Hippocampal formation (tissue), 2 donors: Measurements from ENCODE around the gene ATAD1.
"Not testable (repeated sequence)": the region's sequence is repeated elsewhere in the genome, so short reads cannot be mapped to it uniquely, and the experiment has no call there.

Experiments
- DNase-seq, 2 donors: peaks; one replicate each; lab custom pipeline; 2025; lab: John Stamatoyannopoulos, UW

The ATAD1 gene, protein sequence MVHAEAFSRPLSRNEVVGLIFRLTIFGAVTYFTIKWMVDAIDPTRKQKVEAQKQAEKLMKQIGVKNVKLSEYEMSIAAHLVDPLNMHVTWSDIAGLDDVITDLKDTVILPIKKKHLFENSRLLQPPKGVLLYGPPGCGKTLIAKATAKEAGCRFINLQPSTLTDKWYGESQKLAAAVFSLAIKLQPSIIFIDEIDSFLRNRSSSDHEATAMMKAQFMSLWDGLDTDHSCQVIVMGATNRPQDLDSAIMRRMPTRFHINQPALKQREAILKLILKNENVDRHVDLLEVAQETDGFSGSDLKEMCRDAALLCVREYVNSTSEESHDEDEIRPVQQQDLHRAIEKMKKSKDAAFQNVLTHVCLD

DNA sequence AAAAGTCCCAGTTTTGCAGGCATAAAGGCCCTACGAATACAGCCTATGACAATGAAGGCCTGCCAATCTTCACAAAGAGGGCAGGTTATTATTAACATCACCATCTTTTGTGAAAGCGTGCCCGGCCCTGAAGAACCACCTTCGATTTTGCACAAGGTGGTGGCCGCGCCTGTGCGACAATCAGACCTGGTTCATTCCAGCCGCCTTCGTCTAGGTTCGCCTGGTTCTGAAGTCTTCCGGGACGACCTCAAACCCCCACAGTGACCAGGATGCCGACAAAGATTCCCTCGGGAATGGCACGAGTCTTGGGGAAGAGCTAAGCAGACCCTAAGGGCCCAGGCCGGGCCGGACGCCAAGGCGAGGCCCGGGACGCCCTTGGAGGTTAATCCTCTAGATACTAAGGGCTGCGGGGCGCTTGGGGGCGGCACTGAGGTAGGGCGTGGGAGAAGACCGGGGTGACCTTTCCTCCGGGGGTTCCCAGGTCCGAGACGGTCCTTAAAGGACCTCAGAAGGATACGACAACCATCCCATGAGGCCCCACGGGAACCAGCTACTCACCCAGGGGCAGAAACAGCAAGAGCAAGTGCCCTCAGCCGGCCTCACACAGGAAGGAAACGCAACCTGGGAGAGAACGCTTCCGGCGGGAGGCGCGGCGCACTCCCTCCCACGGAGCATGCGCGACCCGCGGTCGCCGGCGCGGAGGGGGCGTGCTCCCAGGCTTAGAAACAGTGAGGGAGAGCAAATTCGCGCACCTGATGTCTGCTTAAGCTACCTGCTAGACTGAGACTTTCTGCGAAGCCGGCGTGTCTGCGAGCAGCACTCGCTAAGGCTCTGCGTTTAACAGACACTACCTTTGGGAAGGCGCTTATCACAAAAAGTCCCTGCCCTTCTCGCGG, at the start of gene ATAD1:
Gene ATAD1 (minus strand): TSS at position 618 of the 896 bp plus-strand sequence. CDS start 3,627 bp downstream, outside the sequence.
- peak; percentile 72 to 83 for DNase-seq

DNA sequence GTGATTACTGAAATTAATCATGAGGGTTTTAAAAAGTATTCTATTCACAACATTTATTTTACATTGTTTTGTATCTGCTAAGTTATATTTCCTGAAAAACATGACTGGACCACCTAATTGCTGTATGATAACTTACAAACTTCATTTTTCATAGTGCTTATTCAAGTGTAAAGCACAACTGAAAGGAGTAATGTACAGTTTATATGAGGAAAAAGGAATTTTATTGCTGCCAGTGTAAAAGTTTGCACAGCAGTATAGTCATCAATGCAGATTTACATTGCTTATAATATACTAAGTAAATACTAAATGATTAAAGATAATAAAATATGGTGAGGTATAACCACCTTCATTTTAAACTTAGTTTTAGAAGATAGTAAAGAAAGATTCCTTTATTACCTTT, 49.4 kb upstream of the ATAD1 start:
- no peak for DNase-seq

DNA sequence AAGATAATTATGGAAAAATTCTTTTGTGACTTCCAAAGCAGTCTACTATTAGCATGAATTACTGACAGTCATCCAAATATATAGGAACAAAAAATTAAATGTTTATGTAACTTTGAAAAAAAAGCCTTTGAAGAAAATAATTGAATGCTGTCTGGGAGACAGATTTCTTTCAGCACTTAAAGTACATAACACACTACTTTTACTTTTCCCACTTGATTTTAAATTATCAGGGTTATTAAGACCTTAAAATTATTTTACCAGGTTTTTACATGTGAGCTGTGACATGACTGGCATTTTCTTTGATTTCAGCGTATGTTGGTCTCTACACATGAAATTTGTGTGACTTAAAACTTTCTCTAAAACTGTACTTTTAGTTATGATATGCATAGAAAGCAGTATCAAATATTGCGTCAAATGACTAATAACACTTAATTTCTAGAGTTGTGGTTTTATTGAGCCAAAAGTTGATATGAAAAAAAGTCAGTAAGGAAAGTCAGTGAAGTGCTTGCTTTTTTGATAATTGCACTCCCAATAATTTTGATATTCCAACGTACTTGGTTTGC, 48.5 kb upstream of the ATAD1 start:
- DNase-seq: no peak

DNA sequence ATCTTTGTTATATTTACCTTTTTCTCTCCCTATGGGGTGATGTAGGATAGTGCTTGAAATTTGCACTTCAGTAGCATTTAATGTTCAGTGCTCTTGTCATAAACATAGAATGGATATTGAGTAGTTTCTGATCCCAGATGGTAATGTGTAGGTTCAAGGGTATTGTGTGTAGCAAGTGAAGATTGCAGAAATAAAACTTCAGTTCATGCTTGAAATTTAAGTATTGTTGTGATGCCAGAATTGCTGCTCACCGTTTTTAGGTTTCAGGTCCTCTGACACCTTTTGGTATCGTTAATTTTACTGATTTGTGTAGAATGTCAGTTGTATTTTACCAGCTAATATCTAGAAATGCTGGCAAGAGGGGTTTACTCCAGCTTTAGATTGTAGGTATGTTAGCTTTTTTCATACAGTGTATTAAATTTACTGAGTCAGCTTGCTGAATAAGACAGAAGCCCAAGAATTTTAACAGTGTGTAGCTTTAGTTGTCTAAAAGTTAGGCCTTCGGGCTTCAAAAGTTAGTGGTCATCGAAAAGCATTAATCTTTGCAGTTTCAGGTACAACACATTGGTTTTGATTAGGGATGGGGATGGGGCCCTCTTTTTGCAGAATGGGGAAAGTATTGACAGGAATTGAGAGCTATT, 47.3 kb upstream of the ATAD1 start:
- no peak for DNase-seq

DNA sequence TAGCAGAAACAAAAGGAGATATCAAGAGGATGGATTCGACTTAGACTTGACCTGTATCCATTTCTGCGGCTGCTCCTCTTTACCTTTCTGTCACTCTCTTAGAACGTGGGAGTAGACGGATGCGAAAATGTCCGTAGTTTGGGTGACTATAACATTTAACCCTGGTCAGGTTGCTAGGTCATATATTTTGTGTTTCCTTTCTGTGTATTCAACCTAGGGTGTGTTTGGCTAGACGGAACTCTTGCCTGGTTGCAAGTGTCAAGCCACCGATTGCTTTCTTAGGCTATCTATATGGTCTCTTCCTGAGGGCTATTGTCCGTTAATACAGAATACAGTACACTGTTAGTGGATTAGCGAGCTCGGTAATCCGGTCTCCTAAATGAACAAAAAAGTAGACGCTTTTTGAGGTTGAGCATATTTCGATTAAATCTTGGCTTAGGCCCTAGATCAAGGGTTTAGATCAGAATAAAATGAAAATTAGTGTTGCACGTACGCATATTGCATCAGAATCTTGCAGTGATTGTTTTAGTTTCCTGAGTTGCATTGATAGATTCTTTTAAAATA, 46.6 kb upstream of the ATAD1 start:
- no peak for DNase-seq

DNA sequence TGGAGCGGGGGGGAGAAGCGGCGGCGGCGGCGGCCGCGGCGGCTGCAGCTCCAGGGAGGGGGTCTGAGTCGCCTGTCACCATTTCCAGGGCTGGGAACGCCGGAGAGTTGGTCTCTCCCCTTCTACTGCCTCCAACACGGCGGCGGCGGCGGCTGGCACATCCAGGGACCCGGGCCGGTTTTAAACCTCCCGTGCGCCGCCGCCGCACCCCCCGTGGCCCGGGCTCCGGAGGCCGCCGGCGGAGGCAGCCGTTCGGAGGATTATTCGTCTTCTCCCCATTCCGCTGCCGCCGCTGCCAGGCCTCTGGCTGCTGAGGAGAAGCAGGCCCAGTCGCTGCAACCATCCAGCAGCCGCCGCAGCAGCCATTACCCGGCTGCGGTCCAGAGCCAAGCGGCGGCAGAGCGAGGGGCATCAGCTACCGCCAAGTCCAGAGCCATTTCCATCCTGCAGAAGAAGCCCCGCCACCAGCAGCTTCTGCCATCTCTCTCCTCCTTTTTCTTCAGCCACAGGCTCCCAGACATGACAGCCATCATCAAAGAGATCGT, 46.0 kb upstream of the ATAD1 start:
- peak in 1 of 2 donors; percentile 21 for DNase-seq

DNA sequence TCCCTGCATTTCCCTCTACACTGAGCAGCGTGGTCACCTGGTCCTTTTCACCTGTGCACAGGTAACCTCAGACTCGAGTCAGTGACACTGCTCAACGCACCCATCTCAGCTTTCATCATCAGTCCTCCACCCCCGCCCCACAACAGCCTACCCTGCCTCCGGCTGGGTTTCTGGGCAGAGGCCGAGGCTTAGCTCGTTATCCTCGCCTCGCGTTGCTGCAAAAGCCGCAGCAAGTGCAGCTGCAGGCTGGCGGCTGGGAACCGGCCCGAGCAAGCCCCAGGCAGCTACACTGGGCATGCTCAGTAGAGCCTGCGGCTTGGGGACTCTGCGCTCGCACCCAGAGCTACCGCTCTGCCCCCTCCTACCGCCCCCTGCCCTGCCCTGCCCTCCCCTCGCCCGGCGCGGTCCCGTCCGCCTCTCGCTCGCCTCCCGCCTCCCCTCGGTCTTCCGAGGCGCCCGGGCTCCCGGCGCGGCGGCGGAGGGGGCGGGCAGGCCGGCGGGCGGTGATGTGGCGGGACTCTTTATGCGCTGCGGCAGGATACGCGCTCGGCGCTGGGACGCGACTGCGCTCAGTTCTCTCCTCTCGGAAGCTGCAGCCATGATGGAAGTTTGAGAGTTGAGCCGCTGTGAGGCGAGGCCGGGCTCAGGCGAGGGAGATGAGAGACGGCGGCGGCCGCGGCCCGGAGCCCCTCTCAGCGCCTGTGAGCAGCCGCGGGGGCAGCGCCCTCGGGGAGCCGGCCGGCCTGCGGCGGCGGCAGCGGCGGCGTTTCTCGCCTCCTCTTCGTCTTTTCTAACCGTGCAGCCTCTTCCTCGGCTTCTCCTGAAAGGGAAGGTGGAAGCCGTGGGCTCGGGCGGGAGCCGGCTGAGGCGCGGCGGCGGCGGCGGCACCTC, 45.3 kb upstream of the ATAD1 start, which contains the start of the genes KLLN and PTEN:
Gene KLLN (minus strand): TSS at position 481 of the 891 bp plus-strand sequence. CDS start 1,046 bp downstream, outside the sequence.
Gene PTEN (plus strand): TSS at position 573 of the 891 bp plus-strand sequence. CDS start 845 bp downstream, outside the sequence.
- peak; percentile 89 to 91 for DNase-seq

DNA sequence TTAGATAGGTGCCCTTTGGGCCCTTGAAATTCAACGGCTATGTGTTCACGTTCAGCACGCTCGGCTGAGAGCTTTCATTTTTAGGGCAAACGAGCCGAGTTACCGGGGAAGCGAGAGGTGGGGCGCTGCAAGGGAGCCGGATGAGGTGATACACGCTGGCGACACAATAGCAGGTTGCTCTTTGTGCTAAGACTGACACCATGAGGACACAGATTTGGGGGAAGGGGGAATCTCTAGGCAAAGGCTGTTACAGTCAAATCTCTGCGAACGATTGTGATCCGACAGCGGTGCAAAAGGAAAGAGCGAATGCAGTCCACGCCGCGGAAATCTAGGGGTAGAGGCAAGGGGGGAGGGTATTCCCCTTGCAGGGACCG, 44.6 kb upstream of the ATAD1 start:
- DNase-seq: peak in 1 of 2 donors; percentile 61

DNA sequence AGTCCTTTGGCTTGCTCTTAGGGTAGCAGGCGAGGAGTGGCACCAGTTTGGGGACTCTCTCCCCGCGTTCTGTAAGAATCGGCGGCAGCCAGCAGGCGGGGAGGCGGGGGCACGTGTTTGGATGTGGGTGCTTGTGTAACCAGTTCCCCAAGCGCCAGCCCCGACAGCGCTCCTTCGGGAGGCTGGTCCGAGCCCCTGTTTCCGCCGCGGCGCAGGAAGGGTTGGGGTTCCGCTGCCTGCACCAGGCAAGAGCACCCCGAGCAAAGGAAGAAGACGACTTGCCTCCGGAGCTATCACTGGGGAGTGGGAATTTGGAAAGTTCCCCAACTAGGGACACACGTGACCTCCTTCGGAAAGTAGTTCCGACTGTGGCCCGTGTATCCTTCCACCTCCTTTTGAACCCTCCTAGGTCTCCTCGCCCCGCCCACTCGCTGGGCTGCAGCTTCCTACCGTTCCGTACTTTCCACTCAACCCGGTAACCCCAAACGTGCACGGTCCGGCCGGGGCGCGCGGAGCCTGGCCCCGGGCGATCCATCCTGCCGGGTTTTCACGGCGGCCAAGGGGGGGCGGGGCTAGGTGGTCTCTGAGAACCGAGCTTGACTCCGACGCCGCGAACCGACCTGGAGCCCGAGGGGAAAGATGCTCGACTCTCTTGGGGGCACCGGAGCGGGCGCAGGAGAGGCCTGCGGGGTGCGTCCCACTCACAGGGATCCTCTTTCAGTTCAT, 44.1 kb upstream of the ATAD1 start:
- peak; percentile 82 to 92 for DNase-seq

DNA sequence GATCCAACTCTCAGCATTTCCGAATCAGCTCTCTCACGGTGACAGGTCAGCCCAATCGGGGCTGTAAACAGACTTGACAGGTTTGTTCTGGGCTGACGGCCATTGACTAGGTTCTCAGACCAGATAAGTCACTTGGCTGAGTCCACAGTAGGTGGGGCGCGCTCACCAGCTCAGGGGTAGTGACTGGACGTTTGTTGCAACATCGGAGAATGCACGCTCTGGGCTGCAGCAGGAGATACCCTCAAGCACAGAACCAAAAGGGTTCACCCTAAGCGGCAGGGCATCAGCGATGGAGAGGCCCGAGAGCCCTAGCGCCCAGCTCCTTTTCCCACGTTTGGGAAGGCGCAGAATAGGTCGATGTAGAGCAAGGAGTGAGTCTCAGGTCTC, 43.5 kb upstream of the ATAD1 start:
- peak in 1 of 2 donors; percentile 60 for DNase-seq

DNA sequence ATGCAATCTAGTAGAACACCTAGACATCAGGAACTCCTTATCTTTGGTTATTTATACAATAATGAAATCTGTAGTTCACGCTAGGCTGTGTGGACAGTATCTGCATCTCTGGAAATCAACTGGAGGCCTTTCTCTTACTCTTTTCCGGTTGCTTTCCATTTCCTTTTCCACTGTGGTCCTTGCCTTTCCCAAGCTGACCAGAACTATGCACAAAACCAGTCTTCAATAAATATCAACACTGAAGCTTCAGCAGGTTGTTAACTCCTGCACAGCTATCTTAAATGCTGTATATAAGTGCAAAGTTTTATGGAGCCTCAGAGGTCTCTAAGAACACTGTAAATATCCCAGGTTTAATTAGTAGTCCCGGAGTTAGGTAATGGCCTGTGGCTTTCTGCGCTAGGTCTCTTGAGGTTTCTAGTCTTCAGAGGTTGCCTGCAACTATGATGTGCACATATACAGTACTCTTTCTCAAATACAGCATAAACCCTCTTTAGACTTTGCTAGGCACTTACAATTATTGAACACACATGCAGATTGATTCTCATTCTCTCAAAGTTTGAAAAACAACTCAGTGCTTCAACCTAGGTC, 42.9 kb upstream of the ATAD1 start:
- no peak for DNase-seq

DNA sequence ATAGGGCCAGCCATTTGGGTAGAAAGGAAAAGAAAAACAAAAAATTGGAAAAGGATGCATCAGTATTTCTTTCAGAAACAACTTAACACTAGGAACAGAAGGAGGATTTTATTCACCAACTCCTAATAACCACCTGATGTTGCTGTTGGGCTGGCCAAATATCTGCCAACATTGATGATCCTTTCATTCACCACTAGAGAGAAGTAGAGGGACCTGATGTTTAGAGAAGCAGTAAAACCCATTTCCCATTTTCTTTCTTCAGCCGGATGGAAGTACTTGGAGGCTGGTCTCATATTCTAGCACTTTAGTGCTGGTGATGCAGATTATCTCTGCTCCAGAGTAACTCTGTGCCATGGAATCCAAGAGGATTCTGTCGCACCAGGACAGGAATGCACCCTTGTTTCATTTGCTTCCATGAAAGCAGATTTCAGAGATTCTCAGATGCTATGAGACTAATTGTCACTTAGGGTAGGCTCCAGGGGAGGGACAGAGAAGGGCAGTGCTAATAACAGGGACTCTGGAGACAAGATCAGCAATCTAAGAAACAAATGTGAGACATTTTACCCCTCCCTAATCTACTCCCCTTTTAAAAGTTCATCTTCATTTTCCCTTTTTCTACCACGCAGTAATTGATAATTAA, 42.2 kb upstream of the ATAD1 start:
- DNase-seq: peak in 1 of 2 donors; percentile 53

DNA sequence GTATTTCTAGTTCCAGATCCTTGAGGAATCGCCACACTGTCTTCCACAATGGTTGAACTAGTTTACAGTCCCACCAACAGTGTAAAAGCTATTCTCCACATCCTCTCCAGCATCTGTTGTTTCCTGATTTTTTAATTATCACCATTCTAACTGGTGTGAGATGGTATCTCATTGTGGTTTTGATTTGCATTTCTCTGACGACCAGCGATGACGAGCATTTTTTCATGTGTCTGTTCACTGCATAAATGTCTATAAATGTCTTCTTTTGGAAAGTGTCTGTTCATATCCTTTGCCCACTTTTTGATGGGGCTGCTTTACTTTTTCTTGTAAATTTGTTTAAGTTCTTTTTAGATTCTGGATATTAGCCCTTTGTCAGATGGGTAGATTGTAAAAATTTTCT, 37.6 kb upstream of the ATAD1 start:
- not testable (repeated sequence) for DNase-seq

DNA sequence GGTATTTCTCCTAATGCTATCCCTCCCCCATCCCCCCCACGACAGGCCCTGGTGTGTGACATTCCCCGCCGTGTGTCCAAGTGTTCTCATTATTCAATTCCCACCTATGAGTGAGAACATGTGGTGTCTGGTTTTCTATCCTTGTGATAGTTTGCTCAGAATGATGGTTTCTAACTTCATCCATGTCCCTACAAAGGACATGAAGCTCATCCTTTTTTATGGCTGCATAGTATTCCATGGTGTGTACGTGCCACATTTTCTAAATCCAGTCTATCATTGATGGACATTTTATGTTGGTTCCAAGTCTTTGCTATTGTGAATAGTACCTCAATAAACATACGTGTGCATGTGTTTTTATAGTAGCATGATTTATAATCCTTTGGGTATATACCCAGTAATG, 37.2 kb upstream of the ATAD1 start:
- not testable (repeated sequence) for DNase-seq

DNA sequence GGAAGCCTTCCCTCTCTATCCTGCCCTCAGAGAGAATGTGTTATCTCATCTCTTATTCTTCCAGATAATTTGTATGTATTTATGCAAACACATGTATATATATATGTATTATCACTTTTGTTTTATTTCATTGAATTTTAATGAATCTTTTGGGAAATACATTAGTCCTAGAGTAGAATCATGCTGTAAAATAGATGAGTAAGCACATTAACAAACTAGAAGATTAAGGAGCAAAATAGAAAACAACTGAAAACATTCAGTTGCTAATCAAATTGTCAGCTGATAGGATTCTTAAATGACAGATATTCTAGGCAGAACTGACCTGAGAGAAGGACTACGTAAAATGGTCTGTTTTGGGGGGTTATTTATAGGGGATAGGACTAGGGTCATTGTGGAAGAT, 34.1 kb upstream of the ATAD1 start:
- no peak for DNase-seq

DNA sequence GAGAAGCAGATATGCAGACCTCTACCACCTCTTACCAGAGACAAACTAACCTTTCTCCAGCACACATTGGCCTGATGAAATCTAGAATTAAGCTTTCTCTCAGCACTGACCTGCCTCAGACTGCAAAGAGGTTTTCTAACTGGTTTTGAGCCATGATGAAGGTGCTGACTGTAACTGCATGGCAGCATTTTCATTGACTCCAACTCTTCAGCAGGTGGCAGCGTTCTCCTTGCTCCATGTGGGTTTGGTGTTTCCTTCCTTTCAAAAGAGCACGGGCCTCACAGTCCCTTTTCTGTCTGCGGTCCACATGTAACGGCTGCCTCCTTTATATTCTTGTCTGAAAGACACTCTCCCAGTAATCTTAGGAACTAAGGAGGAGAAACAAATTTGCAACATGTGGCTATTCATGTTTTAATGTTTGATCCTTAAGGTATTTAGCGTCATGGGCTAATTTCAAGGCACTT, 32.7 kb upstream of the ATAD1 start:
- peak; percentile 30 to 40 for DNase-seq

DNA sequence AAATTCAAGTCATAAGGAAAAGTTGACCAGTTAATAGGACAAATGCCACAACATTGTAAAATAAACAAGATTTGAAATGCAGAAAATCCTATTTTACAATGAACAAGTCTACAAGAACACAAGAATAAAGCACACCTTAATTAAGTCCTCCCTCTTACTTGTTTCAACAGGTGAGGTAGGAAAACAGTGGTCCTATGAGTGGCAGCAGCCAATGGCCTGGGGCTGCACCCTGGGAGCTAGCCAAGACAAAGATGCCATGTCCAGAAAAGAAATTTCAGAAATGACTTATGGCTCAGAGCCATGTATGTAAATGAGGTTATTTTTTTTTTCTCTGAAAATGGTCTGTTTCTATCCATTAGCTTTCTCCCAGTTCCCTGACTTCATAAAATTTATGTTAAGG, 31.0 kb upstream of the ATAD1 start:
- DNase-seq: no peak

DNA sequence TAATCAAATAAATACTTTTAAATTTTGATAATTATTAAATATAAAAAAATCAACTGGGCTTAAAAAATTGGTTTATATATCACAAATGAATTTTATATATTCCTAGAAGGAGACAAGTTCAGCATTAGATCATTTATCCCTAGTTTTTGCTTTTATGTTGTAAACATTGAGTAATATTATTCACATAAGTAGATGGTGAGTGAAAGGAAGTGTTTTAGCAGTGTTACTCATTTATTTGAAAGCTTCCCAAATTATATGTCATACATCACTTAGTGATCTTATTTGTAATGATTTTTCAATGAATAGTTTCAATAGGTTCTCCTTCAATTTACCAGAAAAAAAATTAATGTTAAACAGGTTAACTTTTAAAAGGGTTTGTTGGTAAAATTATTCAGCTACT, 29.5 kb upstream of the ATAD1 start:
- no peak for DNase-seq
